SK-N-SH treated with all-trans-retinoic acid at 6 μM for 48 hours (cell line): ENCODE results near the gene PLD2.

Source experiments
- BACH2 ChIP-seq: fragments of 250-450 bp; sonication (Bioruptor Pico); IDR thresholded peaks from 2 replicates; pipeline ENCODE4 v1.9.0; 2021; ENCODE audit warnings: mild to moderate bottlenecking, borderline replicate concordance
- CREB5 ChIP-seq: fragments of 250-450 bp; sonication (Bioruptor Pico); IDR thresholded peaks from 2 replicates; pipeline ENCODE4 v1.5.1; 2020; ENCODE audit warnings: low read depth, mild to moderate bottlenecking, moderate library complexity
- CSRNP3 ChIP-seq: fragments of 250-450 bp; sonication (Bioruptor Pico); IDR thresholded peaks from 2 replicates; pipeline ENCODE4 v1.5.1; 2021; ENCODE audit warnings: mild to moderate bottlenecking, moderate library complexity
- ESRRG ChIP-seq: fragments of 250-450 bp; sonication (Bioruptor Pico); IDR thresholded peaks from 2 replicates; pipeline ENCODE4 v1.6.1; 2021; ENCODE audit warnings: mild to moderate bottlenecking
- GLIS3 ChIP-seq: fragments of 250-450 bp; sonication (Bioruptor Pico); IDR thresholded peaks from 2 replicates; pipeline ENCODE4 v1.5.0; 2020; ENCODE audit warnings: mild to moderate bottlenecking, moderate library complexity
- PATZ1 ChIP-seq: fragments of 250-450 bp; sonication (Bioruptor Pico); IDR thresholded peaks from 2 replicates; pipeline ENCODE4 v1.8.0; 2020; ENCODE audit warnings: mild to moderate bottlenecking, moderate library complexity, borderline replicate concordance
- RARB ChIP-seq: fragments of 250-450 bp; sonication (Bioruptor Pico); IDR thresholded peaks from 2 replicates; pipeline ENCODE4 v1.8.0; 2021; ENCODE audit warnings: mild to moderate bottlenecking, moderate library complexity
- SNAI2 ChIP-seq: fragments of 250-450 bp; sonication (Bioruptor Pico); IDR thresholded peaks from 2 replicates; pipeline ENCODE4 v1.5.0; 2020; ENCODE audit warnings: mild to moderate bottlenecking, moderate library complexity
- TCF4 ChIP-seq: fragments of 250-450 bp; sonication (Bioruptor Pico); IDR thresholded peaks from 2 replicates; pipeline ENCODE4 v1.8.0; 2021; ENCODE audit warnings: mild to moderate bottlenecking, moderate library complexity, borderline replicate concordance
- TOX ChIP-seq: fragments of 250-450 bp; sonication (Bioruptor Pico); IDR thresholded peaks from 2 replicates; pipeline ENCODE4 v1.8.0; 2021; ENCODE audit warnings: mild to moderate bottlenecking, moderate library complexity, borderline replicate concordance
- ZC3H10 ChIP-seq: fragments of 250-450 bp; sonication (Bioruptor Pico); IDR thresholded peaks from 2 replicates; pipeline ENCODE4 v1.5.1; 2021; ENCODE audit warnings: mild to moderate bottlenecking, moderate library complexity
- ZFP30 ChIP-seq: fragments of 450-650 bp; formaldehyde crosslinking; IDR thresholded peaks from 2 replicates; pipeline ENCODE4 v1.5.0; 2022; ENCODE audit warnings: mild to moderate bottlenecking, moderate library complexity
- ZNF70 ChIP-seq: fragments of 450-650 bp; formaldehyde crosslinking; IDR thresholded peaks from 2 replicates; pipeline ENCODE4 v1.5.0; 2020; ENCODE audit warnings: mild to moderate bottlenecking, moderate library complexity

GRCh38 chr17:4845118-4845517, 38.2 kb downstream of the PLD2 start:
- TF ChIP-seq ZFP30 (CRISPR knock-in tag) (no peak), GLIS3 (no peak), PATZ1 (CRISPR knock-in tag) (no peak), RARB (no peak), CSRNP3 (no peak), CREB5 (no peak), ZNF70 (no peak), TOX (CRISPR knock-in tag) (no peak), SNAI2 (CRISPR knock-in tag) (no peak), TCF4 (CRISPR knock-in tag) (no peak), ESRRG (CRISPR knock-in tag) (no peak), ZC3H10 (CRISPR knock-in tag) (no peak), BACH2 (CRISPR knock-in tag) (no peak)
